ENCODE measurements around the gene PTPN12. TPM values are rescaled to one million over a fixed set of nuclear protein-coding genes. Genes with fewer than 3 reads are reported as not detected.

PTPN12 gene
- total and polyA plus RNA-seq, 2 of the 4 experiments (the other 2 are of a cell fraction): 24.7 to 31.0 TPM

DNA sequence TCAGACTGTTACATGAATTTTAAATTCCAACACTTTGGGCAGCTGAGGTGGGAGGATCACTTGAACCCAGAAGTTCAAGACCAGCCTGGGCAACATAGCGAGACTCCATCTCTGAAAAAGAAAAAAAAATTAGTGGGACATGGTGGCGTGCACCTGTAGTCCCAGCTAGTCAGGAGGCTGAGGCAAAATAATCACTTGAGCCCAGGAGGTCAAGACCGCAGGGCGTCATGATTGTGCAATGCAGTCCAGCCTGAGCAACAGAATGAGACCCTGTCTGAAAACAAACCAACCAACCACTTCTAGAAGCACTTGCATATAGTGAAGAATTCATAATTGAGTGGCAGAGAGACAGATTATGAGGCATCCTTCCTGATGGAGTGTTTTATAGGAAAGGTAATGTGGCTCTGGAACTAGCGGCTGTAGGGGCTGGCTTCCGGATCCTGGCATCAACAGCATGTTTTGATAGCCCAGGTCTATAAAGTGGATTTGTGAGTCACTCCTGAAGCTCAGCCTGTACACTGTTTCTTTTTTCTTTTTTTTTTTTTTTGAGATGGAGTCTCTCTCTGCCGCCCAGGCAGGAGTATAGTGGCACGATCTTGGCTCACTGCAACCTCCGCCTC, 118.9 kb downstream of the PTPN12 start:
- in situ Hi-C loops (cut with MboI; ENCODE audit: low sequenced_read_pairs): loop anchor here (5.0 to 25.0 kb wide), 2 partner anchors 96 to 281 kb away; no protein-coding TSS in a partner anchor
- Histone ChIP-seq H4K8ac (ENCODE audit: low read depth in 2 of 2, low read length in 2 of 2) (no peak overlapping the region), H2BK5ac (ENCODE audit: low read depth, low read length, poor library complexity, severe bottlenecking) (no peak overlapping the region), H3K4me3 (ENCODE audit: insufficient read depth, low read depth, low read length) (no peak overlapping the region), H3K23ac (ENCODE audit: low read depth, low read length) (no peak overlapping the region), H3K4me2 (ENCODE audit: low read depth, low read length) (no peak overlapping the region), H3K4me1 (ENCODE audit: control insufficient read depth, insufficient read depth, low read length) (no peaks in the 10 kb centered on the region), H3K9me1 (ENCODE audit: insufficient read depth, low read length) (no peaks in the 10 kb centered on the region), H3K4ac (ENCODE audit: low read depth, low read length) (no peak overlapping the region), H3K9ac (ENCODE audit: low read depth, low read length) (no peak overlapping the region), H3K9me3 (ENCODE audit: control insufficient read depth, insufficient read depth, low read length) (no peaks in the 10 kb centered on the region), H2BK120ac (ENCODE audit: low read depth, low read length) (no peak overlapping the region), H3K56ac (ENCODE audit: extremely low read depth, insufficient read depth, low read length) (no peak overlapping the region), H4K20me1 (ENCODE audit: insufficient read depth, low read length) (peaks cover 4% of the 10 kb centered on the region; the same call in 1 of the 2 replicates), H3K79me1 (ENCODE audit: low read depth in 1 of 2, low read length in 2 of 2) (peaks cover 4 to 34% of the 10 kb centered on the region in 2 experiments; a peak in 3 of 4 replicates), H2BK15ac (ENCODE audit: low read depth, low read length) (no peak overlapping the region), H2AK9ac (replicated peaks; ENCODE audit: low read depth, low read length, poor library complexity) (no peak overlapping the region), H4K91ac (ENCODE audit: insufficient read depth, low read depth, low read length) (no peak overlapping the region), H3K36me3 (ENCODE audit: control insufficient read depth, insufficient read depth, low read length) (peaks cover 32% of the 10 kb centered on the region), H3K27me3 (ENCODE audit: control insufficient read depth, insufficient read depth, low read length) (no peaks in the 10 kb centered on the region), H3K14ac (replicated peaks; ENCODE audit: low read depth, low read length) (no peak overlapping the region), H2AFZ (replicated peaks; ENCODE audit: low read length, poor library complexity) (no peak overlapping the region), H3K27ac (ENCODE audit: insufficient read depth, low read length) (no peak overlapping the region), H3K18ac (ENCODE audit: low read depth, low read length) (no peak overlapping the region), H4K5ac (ENCODE audit: low read depth, low read length) (no peak overlapping the region), H2BK20ac (ENCODE audit: low read depth, low read length) (no peak overlapping the region), H2AK5ac (ENCODE audit: low read depth, low read length) (no peak overlapping the region)
- CTCF ChIA-PET: interaction anchor here (0.6 to 1.6 kb wide), 2 partner anchors 9 to 104 kb away, joined by 4 to 5 read pairs; no protein-coding TSS in a partner anchor
- POLR2A ChIA-PET (ENCODE audit: unreplicated experiment): no interaction called here
- peak; percentile 76 for TF ChIP-seq CEBPB (IDR thresholded peaks at IDR 0.05; ENCODE audit: low read depth, low read length)
- no peak for TF ChIP-seq RAD21 (IDR thresholded peaks at IDR 0.05; ENCODE audit: low read length)
- DNase-seq (peak; percentile 19), ATAC-seq (ENCODE audit: low read depth) (no peak)
- dilution Hi-C loops (cut with HindIII; ENCODE audit: low sequenced_read_pairs, unreplicated experiment): no loop called here
- BruUV-seq (replicated peaks): no TSS peak
- intact Hi-C loops (cut with micrococcal nuclease): loop anchor here (5.0 kb wide), 2 partner anchors 281 to 361 kb away; no protein-coding TSS in a partner anchor
- no CpG with 5 or more reads among the region's 9 CpGs for WGBS, 2 experiments (ENCODE audit: extremely low coverage in 2 of 2, insufficient read length in 1 of 2)

All from IMR-90 (cell line).